ENCODE data around the gene FES. TPM values are rescaled to one million over a fixed set of nuclear protein-coding genes. Genes with fewer than 3 reads are reported as not detected.
"Not testable (repeated sequence)": the region's sequence is repeated elsewhere in the genome, so short reads cannot be mapped to it uniquely, and the experiment has no call there.

Gene FES
- total RNA-seq, 1 donor from 2014 or later: 3.7 TPM

DNA sequence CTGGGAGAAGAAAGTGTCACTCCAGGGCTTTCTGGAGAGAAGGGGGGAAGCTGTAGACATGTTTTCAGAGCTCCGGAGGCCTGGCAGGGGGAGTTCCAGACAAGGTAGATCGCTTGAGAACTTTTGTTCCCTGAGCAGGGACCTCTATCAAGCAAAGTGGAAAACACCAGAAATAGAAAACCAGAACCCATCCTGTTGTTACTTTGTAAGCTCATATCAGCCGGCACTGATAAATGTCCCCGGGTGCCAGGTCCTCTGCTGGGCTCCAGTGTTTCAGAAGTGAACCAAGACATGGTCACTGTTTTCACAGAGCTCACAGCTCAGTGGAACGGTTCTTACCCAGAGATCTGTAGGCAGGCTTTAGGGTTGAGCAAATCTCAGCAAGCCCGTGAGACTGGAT lies 34.5 kb downstream of the FES start:
- DNase-seq (ENCODE audit: low spot score in 2 of 2) (no peak), FAIRE-seq (no peak)

DNA sequence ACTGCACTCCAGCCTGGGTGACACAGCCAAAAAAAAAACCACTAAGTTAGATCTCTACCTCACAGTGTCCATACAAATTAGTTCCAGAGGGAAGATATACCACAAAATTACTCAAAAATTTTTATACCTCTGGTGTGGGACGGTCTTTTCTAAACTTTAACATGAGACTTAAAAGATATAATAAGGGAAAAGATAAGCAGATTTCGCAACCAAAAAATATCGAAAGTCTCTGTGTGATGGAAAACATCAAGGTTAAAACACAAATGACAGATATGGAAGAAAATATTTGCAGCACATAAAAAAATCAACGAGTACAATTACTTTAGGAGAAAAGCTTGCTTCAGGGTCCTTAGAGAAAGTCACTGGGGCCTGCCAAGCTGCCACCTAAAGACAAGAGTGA lies 37.6 kb downstream of the FES start:
- no peak for DNase-seq (ENCODE audit: low spot score in 2 of 2)
- FAIRE-seq: no peak

DNA sequence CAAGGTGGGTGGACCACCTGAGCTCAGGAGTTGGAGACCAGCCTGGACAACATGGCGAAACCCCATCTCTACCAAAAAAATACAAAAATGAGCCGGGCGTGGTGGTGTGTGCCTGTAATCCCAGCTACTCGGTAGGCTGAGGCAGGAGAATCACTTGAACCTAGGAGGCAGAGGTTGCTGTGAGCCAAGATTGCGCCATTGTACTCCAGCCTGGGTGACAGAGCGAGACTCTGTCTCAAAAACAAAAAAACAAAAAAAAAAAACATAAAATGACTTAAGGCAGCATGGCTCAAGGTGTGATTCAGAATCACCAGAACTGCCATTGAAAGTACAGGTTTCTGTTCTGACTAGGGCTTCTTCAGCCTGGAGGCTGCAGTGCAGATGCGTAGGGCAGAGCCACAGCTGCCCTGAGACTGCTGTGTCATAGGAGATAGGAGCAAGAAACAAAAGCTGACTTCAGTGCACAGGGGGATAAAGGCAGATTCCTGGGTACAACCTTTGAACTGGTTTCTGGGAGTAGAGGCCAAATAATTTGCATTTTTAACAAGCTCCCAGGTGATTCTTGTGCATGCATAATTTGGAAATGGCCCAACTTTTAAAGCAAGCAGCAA lies 38.5 kb downstream of the FES start:
- not testable (repeated sequence) for FAIRE-seq; DNase-seq (ENCODE audit: low spot score in 2 of 2)

DNA sequence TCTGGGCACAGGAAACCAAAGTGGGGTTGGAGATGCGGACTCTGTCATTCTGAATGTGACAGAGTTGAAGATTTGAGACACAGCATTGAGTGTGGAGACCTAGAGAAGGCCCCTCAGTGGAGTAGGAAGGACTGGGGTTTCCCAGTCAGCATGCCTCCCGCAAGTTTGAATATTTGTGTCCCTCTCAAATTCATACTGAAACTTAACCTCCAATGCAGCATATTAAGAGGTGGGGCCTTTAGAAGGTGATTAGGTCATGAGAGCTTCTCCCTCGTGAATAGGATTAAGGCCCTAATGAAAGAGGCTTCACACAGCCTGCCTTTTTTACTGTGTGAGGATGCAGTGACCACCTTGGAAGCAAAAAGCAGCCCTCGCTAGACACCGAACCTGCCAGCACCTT lies 40.1 kb downstream of the FES start:
- DNase-seq (ENCODE audit: low spot score in 2 of 2): no peak
- no peak for FAIRE-seq

DNA sequence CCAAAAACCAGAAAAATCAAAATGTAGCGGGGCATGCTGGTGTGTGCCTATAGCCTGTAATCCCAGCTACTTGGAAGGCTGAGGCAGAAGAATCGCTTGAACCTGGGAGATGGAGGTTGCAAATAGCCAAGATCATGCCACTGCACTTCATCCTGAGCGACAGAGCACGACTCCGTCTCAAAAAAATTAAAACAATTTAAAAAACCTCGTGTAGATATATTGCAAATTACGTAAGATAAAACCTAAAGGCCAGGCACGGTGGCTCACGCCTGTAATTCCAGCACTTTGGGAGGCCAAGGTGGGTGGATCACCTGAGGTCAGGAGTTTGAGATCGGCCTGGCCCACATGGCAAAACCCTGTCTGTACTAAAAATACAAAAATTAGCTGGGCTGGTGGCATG lies 42.5 kb downstream of the FES start:
- FAIRE-seq; DNase-seq (ENCODE audit: low spot score in 2 of 2): not testable (repeated sequence)

DNA sequence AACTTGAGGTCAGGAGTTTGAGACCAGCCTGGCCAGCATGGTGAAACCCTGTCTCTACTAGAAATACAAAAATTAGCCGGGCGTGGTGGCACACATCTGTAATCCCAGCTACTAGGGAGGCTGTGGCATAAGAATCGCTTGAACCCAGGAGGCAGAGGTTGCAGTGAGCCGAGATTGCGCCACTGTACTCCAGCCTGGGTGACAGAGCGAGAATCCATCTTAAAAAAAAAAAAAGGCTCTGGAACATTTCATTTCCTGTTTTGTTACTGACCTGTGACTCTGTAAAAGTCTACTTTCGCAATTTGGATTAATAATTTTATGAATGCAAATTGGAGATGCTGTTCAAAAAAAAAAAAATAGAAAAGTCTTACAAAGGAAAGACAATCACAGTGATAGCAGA lies 43.8 kb downstream of the FES start:
- FAIRE-seq; DNase-seq (ENCODE audit: low spot score in 2 of 2): not testable (repeated sequence)

DNA sequence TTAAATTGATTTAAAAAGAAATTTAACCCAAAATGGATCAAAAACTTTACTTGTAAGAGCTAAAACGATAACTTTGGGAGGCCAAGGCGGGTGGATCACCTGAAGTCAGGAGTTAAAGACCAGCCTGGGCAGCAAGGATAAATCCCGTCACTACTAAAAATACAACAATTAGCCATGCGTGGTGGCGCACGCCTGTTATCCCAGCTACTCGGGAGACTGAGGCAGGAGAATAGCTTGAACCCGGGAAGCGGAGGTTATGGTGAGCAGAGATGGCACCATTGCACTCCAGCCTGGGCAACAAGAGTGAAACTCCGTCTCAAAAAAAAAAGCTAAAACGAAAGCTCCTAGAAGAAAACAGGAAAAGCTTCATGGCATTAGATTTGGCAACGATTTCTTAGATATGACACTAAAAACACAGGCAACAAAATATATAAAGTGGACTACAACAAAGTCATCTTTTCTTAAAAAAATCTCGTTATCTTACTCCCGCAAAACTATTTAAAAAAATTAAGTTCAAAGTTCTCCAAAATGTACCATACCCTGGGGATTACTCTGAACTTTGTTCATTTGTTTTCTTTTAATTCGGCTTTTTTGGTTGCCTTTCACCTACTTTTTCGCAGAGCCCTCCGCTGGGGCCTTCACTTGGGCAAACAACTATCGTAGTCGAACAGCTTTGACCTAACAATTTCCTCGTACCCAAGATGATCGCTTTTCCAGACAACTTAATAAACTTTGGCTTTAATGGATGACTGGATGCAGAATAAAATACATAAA lies 45.1 kb downstream of the FES start:
- FAIRE-seq: no peak
- DNase-seq (ENCODE audit: low spot score in 2 of 2): no peak

DNA sequence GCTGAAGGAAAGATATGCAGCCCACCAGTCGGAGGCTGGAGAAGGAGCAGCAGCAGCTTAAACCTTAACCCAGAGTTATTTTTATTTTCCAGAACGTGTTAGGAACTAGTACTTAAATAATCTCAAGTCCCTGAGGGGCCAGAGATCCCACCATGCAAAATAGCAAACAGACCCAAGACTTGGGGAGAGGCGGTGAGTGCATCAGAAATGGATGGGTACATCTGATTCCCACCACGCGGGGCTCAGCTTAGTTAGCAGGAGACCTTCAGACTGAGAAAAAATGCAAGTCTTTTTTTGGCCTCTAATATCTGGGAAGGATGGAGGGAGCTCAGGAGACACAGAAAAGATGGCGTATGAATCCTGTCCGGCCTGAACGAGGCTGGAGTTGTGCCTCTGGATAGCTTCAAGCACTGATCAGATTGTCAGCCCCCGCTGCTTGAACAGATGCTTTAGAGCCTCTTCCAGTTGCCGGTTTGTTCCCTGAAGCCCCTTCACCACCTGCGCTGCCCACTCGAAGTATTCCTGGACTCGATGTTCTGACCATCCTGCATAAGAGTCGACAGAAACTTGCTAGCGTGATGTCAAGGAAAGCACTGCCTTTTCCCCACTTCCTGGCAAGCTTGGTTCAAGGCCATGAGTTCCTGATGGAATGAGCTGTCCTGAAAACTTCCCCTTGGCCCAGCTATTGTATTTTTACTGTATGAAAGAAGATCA lies 46.7 kb downstream of the FES start:
- FAIRE-seq (no peak), DNase-seq (ENCODE audit: low spot score in 2 of 2) (no peak)

DNA sequence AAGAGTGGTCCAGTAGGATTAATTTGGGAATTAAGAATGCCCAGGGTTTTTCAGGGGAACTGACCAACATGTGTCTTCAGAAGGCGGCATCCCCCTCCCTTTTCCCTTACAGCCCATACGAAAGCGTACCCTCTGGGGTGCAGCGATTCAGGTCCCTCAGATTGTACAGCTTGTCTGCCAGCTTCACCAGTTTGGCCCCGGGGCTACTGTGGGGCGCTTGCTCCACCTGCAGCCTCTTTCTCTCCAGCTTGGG lies 47.2 kb downstream of the FES start:
- DNase-seq (ENCODE audit: low spot score in 2 of 2) (no peak), FAIRE-seq (no peak)

DNA sequence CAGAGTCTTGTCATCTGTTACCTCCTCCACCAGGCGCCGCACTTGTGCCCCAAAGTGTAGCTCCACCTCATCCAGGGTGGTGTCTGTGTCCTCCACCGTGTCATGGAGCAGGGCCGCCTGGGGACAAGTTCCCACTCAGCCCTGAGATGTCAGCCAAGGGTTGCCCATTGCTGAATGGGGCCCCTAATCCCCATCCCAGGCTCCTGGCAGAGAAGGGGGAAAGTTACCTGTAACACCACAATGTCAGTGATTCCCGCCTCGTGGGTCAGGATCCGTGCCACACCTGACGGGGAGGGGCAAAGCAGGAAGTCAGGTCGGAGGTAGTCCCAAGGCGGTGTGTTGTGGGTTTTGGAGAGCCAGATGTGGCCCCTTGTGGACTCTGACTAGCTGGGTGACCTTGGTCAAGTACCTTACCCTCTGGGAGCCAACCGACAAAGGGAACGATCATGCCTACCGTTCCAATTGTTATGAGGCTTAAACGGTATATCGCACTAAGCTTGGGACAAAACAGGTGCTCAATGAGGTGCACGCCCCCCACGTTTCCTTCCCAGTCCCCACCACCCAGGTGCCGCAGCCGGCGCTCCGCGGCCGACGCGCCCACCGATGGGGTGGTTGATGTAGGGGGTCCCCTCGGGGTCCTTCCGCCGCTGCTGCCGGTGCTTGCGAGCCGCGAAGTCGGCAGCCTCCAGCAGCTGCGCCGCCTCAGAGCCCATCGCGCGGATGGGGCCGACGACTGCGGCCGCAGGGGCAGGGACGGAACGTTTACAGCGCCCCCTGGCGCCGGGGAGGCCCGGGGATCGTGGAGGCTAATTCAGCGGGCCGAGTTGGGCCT lies 47.7 kb downstream of the FES start, which contains the start of gene HDDC3:
Gene HDDC3 (minus strand): TSS at position 722 of the 832 bp plus-strand sequence. CDS start 9 bp downstream, at position 713.
- FAIRE-seq: no peak
- DNase-seq (ENCODE audit: low spot score in 2 of 2): peak; percentile 86 to 87

DNA sequence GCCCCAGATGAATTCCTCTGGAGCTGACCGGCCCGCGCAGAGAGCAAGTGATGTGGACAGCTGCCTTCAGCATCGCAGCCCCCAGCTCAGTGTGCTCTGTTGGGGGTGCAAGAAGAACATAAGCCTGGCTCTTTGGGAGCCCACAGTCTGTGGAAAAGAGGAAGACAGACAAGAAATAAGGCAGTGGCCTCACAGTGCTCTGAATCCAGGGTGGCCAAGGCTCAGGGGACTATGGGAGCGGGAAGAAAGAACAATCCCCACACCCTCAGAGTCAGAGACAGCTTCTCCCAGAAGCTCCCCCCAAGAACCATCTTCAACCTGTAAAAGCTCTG lies 48.3 kb downstream of the FES start:
- no peak for DNase-seq (ENCODE audit: low spot score in 2 of 2)
- no peak for FAIRE-seq

DNA sequence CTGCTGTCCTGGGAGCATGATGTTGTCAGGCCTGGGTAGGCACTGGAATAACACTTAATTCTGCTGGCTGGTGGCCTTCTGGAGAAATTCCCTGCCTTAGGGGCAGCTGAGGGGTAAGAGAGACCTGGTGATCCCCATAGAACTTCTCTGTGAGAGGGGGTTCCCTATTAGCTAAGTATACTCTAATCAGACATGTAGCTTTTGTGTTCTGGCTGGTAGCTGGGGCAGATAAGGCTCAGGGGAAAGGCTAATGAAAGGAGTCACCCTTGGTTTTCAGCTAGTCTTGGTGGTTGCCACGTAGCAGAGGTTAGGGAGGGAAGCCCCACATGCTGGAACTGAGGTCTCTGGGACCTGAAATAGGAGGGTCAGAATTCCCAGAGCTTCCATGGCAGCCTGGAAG lies 49.0 kb downstream of the FES start:
- no peak for FAIRE-seq

DNA sequence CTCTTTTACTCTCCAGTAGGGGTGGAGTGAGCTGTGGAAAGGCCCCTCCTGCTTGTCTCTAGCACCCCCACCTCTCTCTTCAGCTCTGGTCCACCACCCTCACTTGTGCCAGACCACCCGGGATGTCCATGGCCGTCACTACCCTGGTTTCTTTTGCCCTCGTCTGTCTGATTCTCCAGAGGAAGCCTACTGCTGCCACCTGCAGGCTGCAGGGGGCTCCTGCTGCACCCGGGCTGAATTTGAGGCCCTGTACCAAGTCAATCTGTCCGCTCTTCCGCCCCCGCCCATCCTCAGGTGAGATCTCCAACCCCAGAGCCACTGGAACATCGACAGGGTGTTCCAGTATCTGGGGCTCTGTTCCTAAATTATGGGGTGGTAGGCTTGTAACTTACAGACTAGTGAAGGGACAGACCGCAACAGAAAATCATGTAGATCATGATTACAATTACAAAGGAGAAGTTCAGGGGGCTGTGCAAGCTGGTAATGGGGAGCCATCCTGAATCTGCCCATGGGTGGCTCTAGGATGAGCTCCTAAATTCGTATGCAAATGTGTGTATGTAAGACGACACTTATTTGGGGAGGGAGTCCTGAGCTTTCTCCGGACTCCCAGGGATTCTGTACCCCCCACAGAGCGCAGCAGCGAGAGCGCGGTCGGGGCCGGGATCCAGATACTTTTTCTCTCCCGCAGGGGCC lies 50.1 kb downstream of the FES start:
- DNase-seq (ENCODE audit: low spot score in 2 of 2): peak; percentile 85 to 86
- FAIRE-seq: no peak

More for the DNA sequence above, 49.0 kb downstream of the FES start:
- no peak for DNase-seq (ENCODE audit: low spot score in 2 of 2)

DNA sequence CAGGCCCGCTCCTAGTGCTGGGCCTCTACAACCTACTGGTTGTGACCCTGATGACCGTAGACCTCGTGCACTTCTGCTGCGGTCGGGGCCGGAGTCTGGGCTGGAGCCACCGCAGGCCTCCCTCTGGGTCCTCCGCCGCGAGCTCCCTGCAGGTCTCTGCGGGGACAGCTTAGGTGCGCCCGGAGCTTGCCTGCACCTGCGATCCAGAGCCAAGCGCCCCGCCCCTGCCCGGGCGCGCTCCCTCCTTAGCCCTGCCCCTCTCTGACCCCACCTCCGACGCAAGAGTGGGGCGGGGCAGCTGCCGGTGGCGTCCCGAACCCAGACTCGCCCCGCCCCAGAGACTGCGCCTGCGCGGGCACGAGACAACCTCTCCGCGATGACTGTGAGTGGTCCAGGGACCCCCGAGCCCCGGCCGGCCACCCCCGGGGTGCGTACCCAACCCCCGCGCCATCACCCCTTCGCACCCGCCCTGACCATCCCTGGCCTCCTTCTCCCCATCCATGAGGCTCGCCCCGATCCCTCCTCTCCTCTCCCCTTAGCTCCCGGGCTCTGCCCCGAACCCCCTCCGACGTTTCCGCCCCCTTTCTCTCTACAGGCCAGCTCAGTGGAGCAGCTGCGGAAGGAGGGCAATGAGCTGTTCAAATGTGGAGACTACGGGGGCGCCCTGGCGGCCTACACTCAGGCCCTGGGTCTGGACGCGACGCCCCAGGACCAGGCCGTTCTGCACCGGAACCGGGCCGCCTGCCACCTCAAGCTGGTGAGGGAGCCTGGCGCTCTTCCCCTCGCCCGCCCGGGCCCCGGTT lies 50.8 kb downstream of the FES start, which contains the start of gene UNC45A:
Gene UNC45A (plus strand): TSS at position 337 of the 803 bp plus-strand sequence. CDS start 40 bp downstream, at position 377.
- DNase-seq (ENCODE audit: low spot score in 2 of 2) (peak; percentile 94 to 95), FAIRE-seq (no peak)

DNA sequence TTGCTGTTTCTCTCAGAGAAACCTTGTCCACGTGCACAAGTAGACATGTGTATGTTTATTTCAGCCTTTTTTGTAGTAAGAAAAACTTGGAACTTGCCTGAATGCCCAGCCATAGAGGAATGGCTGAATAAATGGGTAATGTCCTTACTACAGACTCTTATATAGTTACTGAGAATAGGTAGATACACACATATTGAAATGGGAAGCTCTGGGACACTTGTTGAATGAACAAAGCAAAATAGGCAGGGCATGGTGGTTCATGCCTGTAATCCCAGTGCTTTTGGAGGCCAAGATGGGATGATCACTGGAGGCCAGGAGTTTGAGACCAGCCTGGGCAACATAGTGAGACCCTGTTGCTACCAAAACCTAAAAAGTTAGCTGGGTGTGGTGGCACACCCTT lies 52.5 kb downstream of the FES start:
- DNase-seq (ENCODE audit: low spot score in 2 of 2): no peak
- FAIRE-seq: no peak

DNA sequence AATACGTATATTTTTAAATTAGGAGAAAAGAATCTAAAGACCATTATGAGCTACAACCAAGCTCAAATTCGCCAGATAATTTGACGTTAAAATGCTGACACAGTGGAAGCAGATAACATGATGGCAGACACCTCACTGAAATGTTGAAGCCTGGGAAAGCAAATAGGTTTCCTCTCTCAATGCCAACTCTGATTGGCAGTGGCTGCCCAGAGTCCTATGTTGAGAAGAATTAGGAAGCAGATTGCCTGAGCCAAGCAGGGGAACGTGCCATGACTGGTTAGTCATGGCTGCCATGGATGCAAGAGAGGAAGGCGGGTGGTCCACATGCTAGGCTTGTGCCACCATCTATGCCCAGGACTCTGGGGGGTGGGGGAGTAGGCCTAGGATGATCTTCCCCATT lies 54.0 kb downstream of the FES start:
- FAIRE-seq (no peak), DNase-seq (ENCODE audit: low spot score in 2 of 2) (no peak)

DNA sequence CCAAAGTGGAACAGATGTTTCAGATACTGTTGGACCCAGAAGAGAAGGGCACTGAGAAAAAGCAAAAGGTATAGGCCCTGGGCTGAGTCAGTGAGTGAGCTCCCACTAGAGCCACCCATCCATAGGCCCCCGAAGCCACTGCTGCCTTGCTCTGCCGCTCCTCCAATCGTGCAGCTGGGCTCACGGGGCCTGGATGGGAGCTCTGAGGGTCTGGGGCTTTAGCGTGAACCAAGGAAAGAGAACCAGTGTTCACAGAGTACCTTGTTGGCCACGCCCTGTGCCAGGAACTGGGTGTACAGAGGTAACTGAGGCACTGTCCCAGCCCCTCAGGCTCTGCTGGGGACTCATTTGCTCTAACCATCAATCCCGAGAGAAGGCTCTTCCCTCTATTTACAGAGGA lies 55.5 kb downstream of the FES start:
- FAIRE-seq: no peak
- no peak for DNase-seq (ENCODE audit: low spot score in 2 of 2)

DNA sequence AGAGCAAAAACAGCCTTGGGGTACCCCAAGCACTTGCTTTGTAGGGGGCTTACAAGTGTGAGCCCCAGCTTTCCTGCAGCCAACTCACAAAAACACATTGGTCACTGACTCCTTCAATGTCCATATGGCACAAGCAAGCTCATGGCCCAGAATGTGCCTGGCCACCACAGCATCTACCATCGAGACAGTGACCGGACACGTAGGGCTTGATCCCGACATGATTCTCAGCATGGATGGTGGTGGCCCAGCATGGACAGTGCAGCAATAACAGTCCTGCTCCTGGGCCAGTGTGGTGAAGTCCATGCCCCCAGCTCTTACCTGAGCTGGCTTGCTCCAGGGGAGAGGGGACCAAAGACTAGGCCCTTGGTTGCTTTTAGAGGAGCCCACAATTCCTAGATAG lies 56.7 kb downstream of the FES start:
- no peak for FAIRE-seq
- no peak for DNase-seq (ENCODE audit: low spot score in 2 of 2)

DNA sequence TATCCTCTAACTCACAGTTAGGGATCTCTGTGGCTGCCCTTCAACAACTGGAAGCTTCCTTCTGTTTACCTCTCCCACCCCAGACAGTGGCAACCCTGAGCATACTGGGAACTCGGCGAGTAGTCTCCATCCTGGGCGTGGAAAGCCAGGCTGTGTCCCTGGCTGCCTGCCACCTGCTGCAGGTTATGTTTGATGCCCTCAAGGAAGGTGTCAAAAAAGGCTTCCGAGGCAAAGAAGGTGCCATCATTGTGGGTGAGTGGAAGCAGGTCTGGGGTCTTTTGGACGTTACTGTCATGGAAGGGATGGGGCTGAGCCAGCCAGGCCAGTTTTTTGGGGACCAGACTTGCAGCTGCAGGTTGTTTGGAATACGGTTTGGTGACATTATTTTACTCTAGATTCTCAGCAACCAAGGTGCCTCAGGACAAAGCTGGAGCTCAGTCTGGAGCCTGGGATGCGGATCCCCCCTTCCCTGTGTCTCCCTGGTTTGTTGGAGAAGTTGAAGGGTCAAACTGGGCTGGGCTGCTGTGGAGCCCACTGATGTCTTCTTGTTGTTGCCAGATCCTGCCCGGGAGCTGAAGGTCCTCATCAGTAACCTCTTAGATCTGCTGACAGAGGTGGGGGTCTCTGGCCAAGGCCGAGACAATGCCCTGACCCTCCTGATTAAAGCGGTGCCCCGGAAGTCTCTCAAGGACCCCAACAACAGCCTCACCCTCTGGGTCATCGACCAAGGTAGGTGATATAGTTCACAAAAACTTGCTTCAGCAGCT lies 58.2 kb downstream of the FES start:
- DNase-seq (ENCODE audit: low spot score in 2 of 2) (no peak), FAIRE-seq (no peak)
